Endothelial cell of umbilical vein (primary cell): Measurements from ENCODE around the gene SLC24A3.

ENCODE experiments used
- CTCF ChIP-seq, 2 donors: IDR thresholded peaks; 1 replicate in 1 of 2; 2 replicates in 1 of 2; pipeline ENCODE4 v1.5.1; 2011; ENCODE audit warnings: low read length in 2 of 2, mild to moderate bottlenecking in 2 of 2, moderate library complexity in 2 of 2, control low read depth in 1 of 2, inconsistent platforms in 1 of 2, low read depth in 1 of 2; ENCODE audit not compliant: insufficient read depth in 1 of 2; ENCODE audit errors: extremely low read depth in 1 of 2
- EZH2 ChIP-seq: IDR thresholded peaks from 2 replicates; pipeline ENCODE4 v1.6.1; 2012; ENCODE audit warnings: borderline replicate concordance, low read depth, mild to moderate bottlenecking, moderate library complexity, low read length, inconsistent platforms; ENCODE audit not compliant: severe bottlenecking
- FOS ChIP-seq: IDR thresholded peaks from 2 replicates; pipeline ENCODE4 v1.6.1; 2011; ENCODE audit warnings: mild to moderate bottlenecking, low read length, moderate library complexity, borderline replicate concordance; ENCODE audit not compliant: insufficient read depth
- GATA2 ChIP-seq: IDR thresholded peaks from 2 replicates; pipeline ENCODE4 v1.7.0; 2011; ENCODE audit warnings: low read depth, mild to moderate bottlenecking, moderate library complexity, mixed read lengths, low read length; ENCODE audit not compliant: insufficient read length, insufficient read depth
- JUN ChIP-seq: IDR thresholded peaks from 2 replicates; pipeline ENCODE4 v1.6.1; 2011; ENCODE audit warnings: borderline replicate concordance, low read depth; ENCODE audit not compliant: insufficient read length, insufficient read depth
- MAX ChIP-seq: IDR thresholded peaks from 2 replicates; pipeline ENCODE4 v1.6.1; 2011; ENCODE audit not compliant: insufficient read depth, insufficient read length
- MYC ChIP-seq: IDR thresholded peaks from one replicate; pipeline ENCODE4 v1.6.1; 2011; ENCODE audit warnings: mild to moderate bottlenecking, low read depth, low read length
- POLR2A ChIP-seq: IDR thresholded peaks from 2 replicates; pipeline ENCODE4 v1.6.1; 2012; ENCODE audit warnings: low read depth, mild to moderate bottlenecking, control low read depth, low read length
- POLR2AphosphoS5 ChIP-seq: IDR thresholded peaks from 2 replicates; pipeline ENCODE4 v1.6.1; 2012; ENCODE audit warnings: low read depth, mild to moderate bottlenecking, control low read depth, low read length, moderate library complexity; ENCODE audit not compliant: insufficient read depth

- TF ChIP-seq CTCF (IDR thresholded peaks at IDR 0.05; ENCODE audit: extremely low read depth in 1 of 2, insufficient read depth in 1 of 2, low read depth in 1 of 2, low read length in 2 of 2) (no peak), POLR2AphosphoS5 (no peak), POLR2A (no peak), MAX (no peak), EZH2 (no peak), JUN (no peak), MYC (no peak), GATA2 (no peak), FOS (no peak)
Observed at GRCh38 chr20:19193349-19193748, 19.1 kb upstream of the SLC24A3 start.
